GM12801 (cell line): ENCODE measurements around the gene SLC25A26.

Experiments
- TF ChIP-seq, protein P1 (sequence below): IDR thresholded peaks from one replicate; pipeline ENCODE4 v1.5.1; 2011; ENCODE audit warnings: control low read depth; ENCODE audit not compliant: insufficient read length; ENCODE audit errors: extremely low read depth

The SLC25A26 gene

DNA sequence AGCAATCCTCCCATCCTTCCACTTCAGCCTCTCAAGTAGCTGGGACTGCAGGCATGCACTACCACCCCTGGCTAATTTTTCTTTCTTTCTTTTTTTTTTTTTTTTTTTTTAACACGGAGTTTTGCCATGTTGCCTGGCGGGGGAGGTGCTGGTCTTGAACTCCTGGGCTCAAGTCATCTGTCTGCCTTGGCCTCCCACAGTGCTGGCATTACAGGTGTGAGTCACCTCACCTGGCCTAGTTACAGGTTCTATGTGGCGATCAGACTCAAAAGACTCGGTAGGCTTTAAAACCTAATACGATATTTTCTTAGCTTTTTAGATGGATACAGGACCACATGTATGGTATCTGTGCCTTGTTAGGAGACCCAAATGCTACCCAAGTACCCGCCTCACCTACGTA is 14.0 kb upstream of the SLC25A26 start:
- TF ChIP-seq, protein P1, sequence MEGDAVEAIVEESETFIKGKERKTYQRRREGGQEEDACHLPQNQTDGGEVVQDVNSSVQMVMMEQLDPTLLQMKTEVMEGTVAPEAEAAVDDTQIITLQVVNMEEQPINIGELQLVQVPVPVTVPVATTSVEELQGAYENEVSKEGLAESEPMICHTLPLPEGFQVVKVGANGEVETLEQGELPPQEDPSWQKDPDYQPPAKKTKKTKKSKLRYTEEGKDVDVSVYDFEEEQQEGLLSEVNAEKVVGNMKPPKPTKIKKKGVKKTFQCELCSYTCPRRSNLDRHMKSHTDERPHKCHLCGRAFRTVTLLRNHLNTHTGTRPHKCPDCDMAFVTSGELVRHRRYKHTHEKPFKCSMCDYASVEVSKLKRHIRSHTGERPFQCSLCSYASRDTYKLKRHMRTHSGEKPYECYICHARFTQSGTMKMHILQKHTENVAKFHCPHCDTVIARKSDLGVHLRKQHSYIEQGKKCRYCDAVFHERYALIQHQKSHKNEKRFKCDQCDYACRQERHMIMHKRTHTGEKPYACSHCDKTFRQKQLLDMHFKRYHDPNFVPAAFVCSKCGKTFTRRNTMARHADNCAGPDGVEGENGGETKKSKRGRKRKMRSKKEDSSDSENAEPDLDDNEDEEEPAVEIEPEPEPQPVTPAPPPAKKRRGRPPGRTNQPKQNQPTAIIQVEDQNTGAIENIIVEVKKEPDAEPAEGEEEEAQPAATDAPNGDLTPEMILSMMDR, result no peak

DNA sequence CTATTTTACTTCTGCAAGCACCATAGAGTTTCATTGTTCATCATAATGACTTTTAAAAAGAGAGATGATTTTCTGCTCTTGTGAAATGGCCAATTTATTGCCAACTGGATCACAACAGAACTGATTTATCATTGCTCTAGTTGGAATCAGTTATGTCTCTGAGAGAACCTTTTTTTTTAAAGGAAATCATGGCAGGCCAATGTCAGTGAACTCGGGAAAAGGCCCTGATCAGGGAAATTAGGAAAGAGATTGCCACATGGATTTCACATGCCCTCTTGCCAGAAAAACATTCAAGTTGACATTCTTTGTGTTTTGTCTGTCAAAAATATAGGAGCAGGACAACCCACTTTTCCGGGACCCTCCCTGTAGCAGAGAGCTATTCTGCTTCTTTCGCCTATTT is 12.6 kb upstream of the SLC25A26 start:
- TF ChIP-seq, protein P1, result no peak

DNA sequence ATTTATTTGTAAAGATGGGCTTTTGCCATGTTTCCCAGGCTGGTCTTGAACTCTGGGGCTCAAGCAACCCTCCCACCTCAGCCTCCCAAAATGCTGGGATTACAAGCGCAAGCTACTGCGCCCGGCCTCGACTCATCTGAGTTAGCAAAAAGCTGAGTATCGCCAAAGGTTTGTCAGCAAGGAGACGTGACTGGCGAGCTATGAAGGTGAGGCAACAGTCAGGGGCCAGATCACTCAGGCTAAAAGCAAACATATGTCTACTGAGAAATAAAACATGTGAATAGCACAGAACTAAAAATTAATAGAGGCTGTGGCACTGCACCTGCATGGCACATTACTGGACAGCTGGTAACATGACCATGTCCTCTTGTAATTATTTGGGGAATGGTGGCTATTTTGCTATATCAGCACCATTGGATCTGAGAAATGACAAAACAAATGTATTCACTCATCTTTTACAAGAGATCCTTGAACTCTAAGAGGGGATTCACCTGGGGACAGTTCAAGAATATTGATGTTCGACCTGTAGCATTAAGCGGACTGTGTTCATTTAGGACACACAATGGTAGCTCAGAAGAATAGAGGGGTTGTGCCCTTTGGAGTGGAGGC is 10.0 kb upstream of the SLC25A26 start:
- TF ChIP-seq, protein P1, result no peak

DNA sequence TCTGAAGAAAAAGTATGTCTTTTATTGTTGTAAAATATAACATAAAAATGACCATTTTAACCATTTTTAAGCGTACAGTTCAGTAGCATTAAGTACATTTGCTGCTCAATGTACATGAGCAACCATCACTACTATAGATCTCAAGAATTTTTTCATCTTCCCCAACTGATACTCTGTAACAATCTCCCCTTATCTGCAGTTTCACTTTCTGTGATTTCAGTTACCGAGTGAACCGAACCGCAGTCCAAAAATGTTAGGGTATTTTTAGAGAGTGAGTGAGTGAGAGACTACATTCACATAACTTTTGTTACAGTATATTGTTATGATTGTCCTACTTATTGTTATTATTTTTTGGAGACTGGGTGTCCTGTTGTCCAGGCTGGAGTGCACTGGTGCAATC is 9.0 kb upstream of the SLC25A26 start:
- TF ChIP-seq, protein P1, result no peak

DNA sequence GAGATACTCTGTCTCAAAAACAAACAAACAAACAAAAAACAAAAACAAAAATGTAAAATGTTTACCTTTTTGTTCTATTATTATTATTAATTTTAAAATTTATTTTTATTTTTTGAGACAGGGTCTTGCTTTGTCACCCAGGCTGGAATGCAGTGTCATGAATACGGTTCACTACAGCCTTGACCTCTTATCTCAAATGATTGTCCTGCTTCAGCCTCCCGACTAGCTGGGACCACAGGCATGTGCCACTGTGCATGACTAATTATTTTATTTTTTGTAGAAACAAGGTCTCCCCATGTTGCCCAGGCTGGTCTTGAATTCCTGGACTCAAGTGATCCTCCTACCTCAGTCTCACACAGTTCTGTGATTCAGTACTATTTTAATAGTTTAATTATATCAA is 5.7 kb upstream of the SLC25A26 start:
- TF ChIP-seq, protein P1, result no peak

DNA sequence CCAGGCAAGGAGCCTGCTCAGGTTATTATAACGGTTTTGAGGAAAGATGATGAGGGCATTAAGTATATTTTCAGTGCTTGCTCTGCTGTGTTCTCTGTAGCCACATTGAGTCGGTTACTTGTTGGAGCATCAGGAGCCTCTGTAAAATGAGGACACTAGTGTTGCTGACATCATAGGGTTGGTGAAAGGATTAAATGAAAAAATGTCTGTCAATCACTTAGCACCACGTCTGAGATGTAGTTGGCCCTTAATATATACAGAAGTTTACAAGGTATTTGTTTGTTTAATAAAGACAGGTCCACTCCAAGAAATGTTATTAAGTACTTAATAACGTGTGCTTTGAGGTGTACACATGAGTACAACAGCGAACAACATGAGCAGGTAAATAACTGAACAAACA is 735 bp upstream of the SLC25A26 start:
- TF ChIP-seq, protein P1, result no peak

DNA sequence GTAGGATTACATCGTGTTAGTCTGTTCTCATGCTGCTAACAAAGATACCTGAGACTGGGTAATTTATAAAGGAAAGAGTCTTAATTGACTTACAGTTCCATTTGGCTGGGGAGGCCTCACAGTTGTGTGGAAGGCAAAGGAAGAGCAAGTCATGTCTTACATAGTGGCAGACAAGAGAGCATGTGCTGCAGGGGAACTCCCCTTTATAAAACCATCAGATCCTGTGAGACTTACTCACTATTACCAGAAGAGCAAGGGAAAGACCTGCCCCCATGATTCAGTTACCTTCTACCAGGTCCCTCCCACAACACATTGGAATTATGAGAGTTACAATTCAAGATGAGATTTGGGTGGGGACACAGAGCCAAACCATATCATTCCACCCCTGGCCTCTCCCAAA is 3.4 kb downstream of the SLC25A26 start:
- TF ChIP-seq, protein P1, result no peak

DNA sequence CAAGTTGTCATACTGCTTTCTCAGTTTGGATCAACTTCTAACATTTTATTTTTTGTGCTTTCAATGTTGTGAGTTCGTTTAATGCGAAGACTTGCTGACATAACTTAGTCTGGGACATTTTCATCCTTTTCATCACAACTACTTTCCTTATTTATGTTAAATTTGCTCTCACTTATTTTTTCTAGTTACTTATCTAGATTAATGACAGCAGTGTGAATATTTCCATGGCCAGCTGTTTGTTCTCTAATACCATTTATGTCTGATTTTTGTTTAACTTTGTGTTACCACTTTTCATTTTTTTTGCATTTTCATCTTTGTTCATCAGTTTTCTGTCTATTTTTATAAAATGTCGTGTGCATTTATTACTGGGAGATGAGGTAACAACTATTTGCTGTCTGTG is 6.2 kb downstream of the SLC25A26 start:
- TF ChIP-seq, protein P1, result no peak
